Activated CD8-positive, alpha-beta T cell treated with anti-CD3 and anti-CD28 coated beads for 36 hours (primary cell): ENCODE measurements around the gene GPR3. TPM values are rescaled to one million over a fixed set of nuclear protein-coding genes. Genes with fewer than 3 reads are reported as not detected.

Source experiments
- ATAC-seq: fragments of 200-7000 bp; cut with Tn5 transposase; one replicate; pipeline ENCODE4 v1.10.0; 2021; ENCODE audit warnings: mild to moderate bottlenecking, moderate library complexity
- CTCF ChIA-PET: fragments of 350-600 bp; sonication (Branson Sonifier 250); formaldehyde crosslinking; loops from one replicate; lab custom pipeline; 2021; ENCODE audit warnings: antibody characterized with exemption; lab: Charles Lee
- POLR2A ChIA-PET: fragments of 350-600 bp; sonication (Branson Sonifier 250); formaldehyde crosslinking; loops from one replicate; lab custom pipeline; 2021; ENCODE audit warnings: antibody characterized with exemption; lab: Charles Lee
- DNase-seq: peaks from one replicate; pipeline ENCODE4 v3.0.0-alpha.2; 2020
- H3K27ac Mint-ChIP-seq: one replicate; pipeline ENCODE4 v1.8.0; 2021; ENCODE audit warnings: mild to moderate bottlenecking, mixed read lengths
- H3K27me3 Mint-ChIP-seq: one replicate; pipeline ENCODE4 v1.8.0; 2021; ENCODE audit warnings: mixed read lengths
- H3K36me3 Mint-ChIP-seq: one replicate; pipeline ENCODE4 v1.8.0; 2021; ENCODE audit warnings: low read depth, mixed read lengths
- H3K4me1 Mint-ChIP-seq: one replicate; pipeline ENCODE4 v1.8.0; 2021; ENCODE audit warnings: low read depth, mixed read lengths
- H3K4me3 Mint-ChIP-seq: one replicate; pipeline ENCODE4 v1.8.0; 2021; ENCODE audit warnings: mild to moderate bottlenecking, moderate library complexity, mixed read lengths
- H3K9me3 Mint-ChIP-seq: one replicate; pipeline ENCODE4 v1.8.0; 2021; ENCODE audit warnings: mixed read lengths
- intact Hi-C: fragments of 100-400 bp; cut with micrococcal nuclease; formaldehyde crosslinking; loops from one replicate; pipeline ENCODE4 v1.10.0; 2022
- total RNA-seq, 2 experiments: library from RNA; stranded (reverse); gene quantifications; one replicate each; pipeline ENCODE4 v1.2.3, GENCODE V29; 2021
- TF ChIP-seq, protein P1 (sequence below): fragments of 200-600 bp; IDR thresholded peaks from one replicate; pipeline ENCODE4 v1.8.0; 2022; ENCODE audit warnings: antibody characterized with exemption, mild to moderate bottlenecking

GPR3 gene
- total RNA-seq, 2 experiments from 2014 or later, result 1.1 to 1.7 TPM

DNA sequence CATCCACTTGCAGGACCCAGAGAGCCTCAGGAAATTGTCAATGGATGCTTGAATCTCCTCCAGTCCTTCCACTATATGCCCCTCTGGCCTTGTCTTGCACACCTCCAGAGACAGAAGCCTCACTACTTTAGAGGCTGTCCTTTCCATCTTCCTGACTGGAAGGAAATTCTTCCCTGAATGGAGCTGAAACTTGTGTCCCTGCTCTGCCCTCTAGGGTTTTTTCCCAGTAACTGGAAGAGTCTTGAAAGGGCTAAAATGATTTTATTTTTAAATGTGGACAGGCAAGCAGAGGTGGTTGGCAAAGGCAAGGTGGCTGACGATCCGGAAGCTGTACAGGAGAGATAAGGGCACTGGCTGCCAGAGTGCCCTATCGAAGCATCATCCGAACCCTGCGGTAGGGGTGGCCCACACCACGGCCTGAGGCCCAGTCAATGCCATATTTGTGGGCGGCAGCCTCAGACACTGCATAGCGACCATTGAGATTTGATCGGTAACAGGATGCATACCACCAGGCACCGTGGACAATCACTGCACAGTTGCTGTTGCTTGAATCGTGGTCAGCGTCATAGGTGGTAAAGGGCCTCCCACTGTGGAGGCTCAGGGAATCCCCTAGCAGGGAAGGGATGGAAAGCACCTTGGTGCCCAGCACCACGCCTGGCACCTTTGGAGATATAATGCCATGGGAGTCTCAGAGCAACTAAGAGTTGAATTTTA lies 23.4 kb upstream of the GPR3 start:
- CTCF ChIA-PET, result interaction anchor here (1.0 to 8.2 kb wide), 6 partner anchors 12 to 56 kb away, joined by 3 to 91 read pairs (median 4); no protein-coding TSS in a partner anchor

DNA sequence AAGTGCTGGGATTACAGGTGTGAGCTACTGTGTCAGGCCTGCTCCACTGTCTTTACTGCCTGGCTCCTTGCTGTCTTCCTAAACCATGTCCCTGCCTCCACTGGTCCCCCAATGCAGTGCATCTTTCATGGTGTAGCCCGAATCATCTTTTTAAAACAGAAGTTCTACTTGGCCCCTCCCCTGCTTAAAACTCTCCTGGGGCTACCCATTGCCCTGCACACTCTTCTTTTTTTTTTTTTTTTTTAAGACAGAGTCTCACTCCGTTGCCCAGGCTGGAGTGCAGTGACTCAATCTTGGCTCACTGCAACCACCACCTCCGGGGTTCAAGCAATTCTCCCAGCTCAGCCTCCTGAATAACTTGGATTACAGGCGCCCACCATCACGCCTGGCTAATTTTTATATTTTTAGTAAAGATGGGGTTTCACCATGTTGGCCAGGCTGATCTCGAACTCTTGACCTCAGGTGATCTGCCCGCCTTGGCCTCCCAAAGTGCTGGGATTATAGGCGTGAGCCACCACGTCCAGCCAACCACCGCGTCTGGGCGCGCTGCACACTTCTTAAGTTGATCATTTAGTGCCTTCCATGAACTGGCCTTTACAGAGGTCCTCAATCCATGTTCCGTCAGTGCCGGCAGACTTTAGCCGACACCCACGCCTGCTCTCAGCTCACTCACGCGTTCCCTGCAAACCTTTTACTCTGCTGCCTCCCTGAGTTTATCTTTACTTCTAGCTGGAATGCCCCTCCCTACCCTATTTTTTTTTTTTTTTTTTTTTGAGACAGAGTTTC lies 20.2 kb upstream of the GPR3 start:
- peaks cover 8% of the 10 kb centered on the region for H3K4me1 Mint-ChIP-seq
- CTCF ChIA-PET, result interaction anchor here (0.7 to 8.2 kb wide), 7 partner anchors 10 to 727 kb away, joined by 3 to 91 read pairs (median 3); no protein-coding TSS in a partner anchor
- no peaks in the 10 kb centered on the region for H3K9me3 Mint-ChIP-seq
- no peak overlapping the region for H3K27ac Mint-ChIP-seq
- TF ChIP-seq, protein P1, sequence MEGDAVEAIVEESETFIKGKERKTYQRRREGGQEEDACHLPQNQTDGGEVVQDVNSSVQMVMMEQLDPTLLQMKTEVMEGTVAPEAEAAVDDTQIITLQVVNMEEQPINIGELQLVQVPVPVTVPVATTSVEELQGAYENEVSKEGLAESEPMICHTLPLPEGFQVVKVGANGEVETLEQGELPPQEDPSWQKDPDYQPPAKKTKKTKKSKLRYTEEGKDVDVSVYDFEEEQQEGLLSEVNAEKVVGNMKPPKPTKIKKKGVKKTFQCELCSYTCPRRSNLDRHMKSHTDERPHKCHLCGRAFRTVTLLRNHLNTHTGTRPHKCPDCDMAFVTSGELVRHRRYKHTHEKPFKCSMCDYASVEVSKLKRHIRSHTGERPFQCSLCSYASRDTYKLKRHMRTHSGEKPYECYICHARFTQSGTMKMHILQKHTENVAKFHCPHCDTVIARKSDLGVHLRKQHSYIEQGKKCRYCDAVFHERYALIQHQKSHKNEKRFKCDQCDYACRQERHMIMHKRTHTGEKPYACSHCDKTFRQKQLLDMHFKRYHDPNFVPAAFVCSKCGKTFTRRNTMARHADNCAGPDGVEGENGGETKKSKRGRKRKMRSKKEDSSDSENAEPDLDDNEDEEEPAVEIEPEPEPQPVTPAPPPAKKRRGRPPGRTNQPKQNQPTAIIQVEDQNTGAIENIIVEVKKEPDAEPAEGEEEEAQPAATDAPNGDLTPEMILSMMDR, result no peak
- POLR2A ChIA-PET, result interaction anchor here (0.6 to 1.7 kb wide), 5 partner anchors 10 to 50 kb away, joined by 3 to 4 read pairs (median 3); no protein-coding TSS in a partner anchor
- no peaks in the 10 kb centered on the region for H3K36me3 Mint-ChIP-seq
- intact Hi-C loops, result no loop called here
- no peaks in the 10 kb centered on the region for H3K27me3 Mint-ChIP-seq
- ATAC-seq (no peak), DNase-seq (no peak)
- H3K4me3 Mint-ChIP-seq, result no peak overlapping the region

More for the DNA sequence above, 23.4 kb upstream of the GPR3 start:
- H3K9me3 Mint-ChIP-seq, result no peaks in the 10 kb centered on the region
- POLR2A ChIA-PET, result interaction anchor here (0.8 to 0.9 kb wide), 2 partner anchors 11 to 12 kb away, joined by 3 read pairs; no protein-coding TSS in a partner anchor
- no peak overlapping the region for H3K27ac Mint-ChIP-seq
- ATAC-seq, result no peak
- peaks cover 18% of the 10 kb centered on the region for H3K4me1 Mint-ChIP-seq
- no peaks in the 10 kb centered on the region for H3K27me3 Mint-ChIP-seq
- TF ChIP-seq, protein P1, result no peak
- intact Hi-C loops, result no loop called here
- H3K36me3 Mint-ChIP-seq, result no peaks in the 10 kb centered on the region
- DNase-seq, result no peak
- no peak overlapping the region for H3K4me3 Mint-ChIP-seq

DNA sequence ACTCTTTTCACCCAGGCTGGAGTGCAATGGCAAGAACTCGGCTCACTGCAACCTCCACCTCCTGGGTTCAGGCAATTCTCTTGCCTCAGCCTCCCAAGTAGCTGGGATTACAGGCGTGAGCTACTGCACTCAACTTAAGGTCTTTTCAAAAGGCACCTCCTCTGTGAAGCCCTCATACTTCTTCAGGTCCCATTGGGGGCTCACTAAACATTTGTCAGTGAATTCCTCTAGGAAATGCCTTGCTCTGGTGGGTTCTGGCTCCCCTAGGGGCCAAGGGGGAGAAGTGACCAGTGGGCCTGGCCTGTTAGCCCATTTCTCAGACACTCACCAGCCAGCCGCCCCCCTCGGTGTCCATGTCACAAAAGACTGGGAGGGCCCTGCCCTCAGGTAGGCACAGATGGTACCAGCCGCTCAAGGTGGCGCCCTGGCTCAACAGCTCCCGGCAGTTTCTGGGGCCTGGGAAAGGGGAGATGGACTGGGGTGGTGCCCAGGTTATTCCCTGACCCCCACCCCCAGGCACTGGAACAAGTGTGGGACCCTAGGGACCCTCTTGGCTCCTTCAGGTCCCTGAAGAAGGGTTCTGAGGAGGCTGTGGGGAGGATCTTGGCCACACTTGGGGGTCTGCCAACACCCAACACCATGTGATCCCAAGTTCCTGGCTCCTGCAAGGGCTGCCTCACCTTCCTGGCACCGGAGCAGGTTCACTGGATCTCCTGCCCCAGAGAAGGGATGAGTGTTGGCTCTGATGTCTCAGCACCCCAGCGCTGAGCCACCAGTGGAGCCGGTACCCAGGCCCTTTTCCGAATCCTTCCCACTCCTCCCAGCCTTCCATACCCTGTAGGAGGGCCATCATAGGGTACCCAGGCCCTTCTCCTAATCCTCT lies 19.4 kb upstream of the GPR3 start:
- no peak for ATAC-seq
- H3K27ac Mint-ChIP-seq, result no peak overlapping the region
- ChIA-PET POLR2A (interaction anchor here (0.6 to 1.0 kb wide), 2 partner anchors 11 to 50 kb away, joined by 3 read pairs; no protein-coding TSS in a partner anchor), CTCF (interaction anchor here (0.7 to 8.2 kb wide), 4 partner anchors 14 to 728 kb away, joined by 3 to 91 read pairs (median 6); no protein-coding TSS in a partner anchor)
- H3K27me3 Mint-ChIP-seq, result no peaks in the 10 kb centered on the region
- peaks cover 8% of the 10 kb centered on the region for H3K4me1 Mint-ChIP-seq
- H3K9me3 Mint-ChIP-seq, result no peaks in the 10 kb centered on the region
- no peak for DNase-seq
- no peaks in the 10 kb centered on the region for H3K36me3 Mint-ChIP-seq
- H3K4me3 Mint-ChIP-seq, result no peak overlapping the region
- intact Hi-C loops, result no loop called here
- TF ChIP-seq, protein P1, result no peak

GRCh38 chr1:27374362-27375086 lies 17.9 kb upstream of the GPR3 start, which contains the start of gene FCN3:
Gene FCN3 (minus strand): TSS chr1:27374824. CDS start chr1:27374818, 6 bp downstream.
- Mint-ChIP-seq H3K27ac (no peak within 1 kb of the TSS), H3K4me1 (peaks cover 3% of the 10 kb centered on the region), H3K9me3 (no peaks in the 10 kb centered on the region), H3K36me3 (no peaks in the 10 kb centered on the region), H3K4me3 (no peak within 1 kb of the TSS), H3K27me3 (no peaks in the 10 kb centered on the region)
- intact Hi-C loops, result no loop called here
- ATAC-seq (no peak), DNase-seq (no peak)
- TF ChIP-seq, protein P1, result no peak
- CTCF ChIA-PET, result interaction anchor here (0.7 to 1.2 kb wide), 3 partner anchors 9 to 41 kb away, joined by 3 read pairs; no protein-coding TSS in a partner anchor
- POLR2A ChIA-PET, result interaction anchor here (0.6 kb wide), 1 partner anchor 324 kb away, joined by 3 read pairs; no protein-coding TSS in a partner anchor
